22Rv1 (cell line): ENCODE measurements around the gene ATP10A.
"Not testable (repeated sequence)": the region's sequence is repeated elsewhere in the genome, so short reads cannot be mapped to it uniquely, and the experiment has no call there.

Experiments used
- H3K27ac ChIP-seq: fragments of 450-650 bp; 2 replicates; pipeline ENCODE4 v1.5.1; 2017
- ZFX ChIP-seq: fragments of 450-650 bp; IDR thresholded peaks from 2 replicates; pipeline ENCODE4 v1.6.1; 2017; ENCODE audit warnings: antibody characterized with exemption, borderline replicate concordance
- TF ChIP-seq, protein P1 (sequence below): fragments of 450-650 bp; IDR thresholded peaks from 2 replicates; pipeline ENCODE4 v1.5.1; 2017; ENCODE audit warnings: mild to moderate bottlenecking

Gene ATP10A

GRCh38 chr15:25776071-25776746 is 86.9 kb downstream of the ATP10A start:
- no peak overlapping the region for H3K27ac ChIP-seq
- TF ChIP-seq ZFX: no peak
- TF ChIP-seq, protein P1, sequence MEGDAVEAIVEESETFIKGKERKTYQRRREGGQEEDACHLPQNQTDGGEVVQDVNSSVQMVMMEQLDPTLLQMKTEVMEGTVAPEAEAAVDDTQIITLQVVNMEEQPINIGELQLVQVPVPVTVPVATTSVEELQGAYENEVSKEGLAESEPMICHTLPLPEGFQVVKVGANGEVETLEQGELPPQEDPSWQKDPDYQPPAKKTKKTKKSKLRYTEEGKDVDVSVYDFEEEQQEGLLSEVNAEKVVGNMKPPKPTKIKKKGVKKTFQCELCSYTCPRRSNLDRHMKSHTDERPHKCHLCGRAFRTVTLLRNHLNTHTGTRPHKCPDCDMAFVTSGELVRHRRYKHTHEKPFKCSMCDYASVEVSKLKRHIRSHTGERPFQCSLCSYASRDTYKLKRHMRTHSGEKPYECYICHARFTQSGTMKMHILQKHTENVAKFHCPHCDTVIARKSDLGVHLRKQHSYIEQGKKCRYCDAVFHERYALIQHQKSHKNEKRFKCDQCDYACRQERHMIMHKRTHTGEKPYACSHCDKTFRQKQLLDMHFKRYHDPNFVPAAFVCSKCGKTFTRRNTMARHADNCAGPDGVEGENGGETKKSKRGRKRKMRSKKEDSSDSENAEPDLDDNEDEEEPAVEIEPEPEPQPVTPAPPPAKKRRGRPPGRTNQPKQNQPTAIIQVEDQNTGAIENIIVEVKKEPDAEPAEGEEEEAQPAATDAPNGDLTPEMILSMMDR: no peak

DNA sequence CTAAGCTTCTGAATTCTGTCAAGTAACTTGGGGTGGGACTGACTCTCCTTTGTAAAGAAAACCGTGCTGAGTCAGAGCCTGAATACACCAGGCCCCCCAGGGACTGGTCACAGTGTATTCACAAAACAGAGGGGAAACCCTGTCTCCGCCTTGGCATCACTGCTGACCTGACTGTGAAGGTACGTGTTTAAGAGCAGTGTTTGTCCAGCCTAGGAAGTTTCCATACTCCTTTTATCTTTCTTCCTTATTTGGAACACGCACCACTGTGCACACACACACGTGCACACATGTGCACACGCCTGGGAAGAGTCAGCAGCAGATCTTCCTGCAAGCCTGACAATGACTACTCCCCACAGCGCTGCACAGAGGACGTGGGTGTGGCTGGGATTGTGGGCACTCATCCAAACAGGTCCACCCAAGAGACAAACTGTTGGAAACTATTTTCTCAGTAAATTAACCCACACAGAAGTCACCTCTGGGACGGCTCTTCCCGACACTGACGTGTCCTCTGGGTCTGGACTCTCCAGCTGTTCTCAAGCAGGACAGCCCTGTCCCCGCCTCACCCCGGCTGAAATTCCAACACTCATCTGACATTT is 87.7 kb downstream of the ATP10A start:
- no peak for TF ChIP-seq ZFX
- TF ChIP-seq, protein P1: no peak
- H3K27ac ChIP-seq: no peak overlapping the region

GRCh38 chr15:25774871-25775270 is 88.3 kb downstream of the ATP10A start:
- H3K27ac ChIP-seq: no peak overlapping the region
- no peak for TF ChIP-seq ZFX
- TF ChIP-seq, protein P1: no peak

- TF ChIP-seq, protein P1: no peak
- no peak for TF ChIP-seq ZFX
Observed at GRCh38 chr15:25773248-25773647, 89.9 kb downstream of the ATP10A start.

DNA sequence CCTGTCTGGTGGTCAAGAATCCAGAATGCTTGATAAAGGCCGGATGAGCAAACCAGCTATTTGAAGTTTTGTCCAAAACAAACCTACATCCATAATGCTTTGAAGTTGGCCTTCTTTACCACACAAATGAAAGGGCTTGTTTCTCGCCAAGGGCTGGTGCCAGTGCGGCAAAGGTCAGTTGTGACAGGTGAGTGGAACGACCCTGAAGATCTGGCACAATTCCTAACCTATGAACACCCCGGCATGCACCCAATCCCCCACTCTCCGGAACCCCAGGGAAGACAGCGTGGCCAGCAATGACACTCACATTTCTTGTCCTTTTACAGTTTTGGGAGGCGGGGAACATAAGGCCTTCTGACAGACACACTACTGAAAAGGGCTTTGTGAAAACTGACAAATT is 90.6 kb downstream of the ATP10A start:
- TF ChIP-seq, protein P1: no peak
- no peak for TF ChIP-seq ZFX
- H3K27ac ChIP-seq: no peak overlapping the region

More at GRCh38 chr15:25773248-25773647, 89.9 kb downstream of the ATP10A start:
- H3K27ac ChIP-seq: no peak overlapping the region

GRCh38 chr15:25771736-25772135 is 91.4 kb downstream of the ATP10A start:
- not testable (repeated sequence) for H3K27ac ChIP-seq

DNA sequence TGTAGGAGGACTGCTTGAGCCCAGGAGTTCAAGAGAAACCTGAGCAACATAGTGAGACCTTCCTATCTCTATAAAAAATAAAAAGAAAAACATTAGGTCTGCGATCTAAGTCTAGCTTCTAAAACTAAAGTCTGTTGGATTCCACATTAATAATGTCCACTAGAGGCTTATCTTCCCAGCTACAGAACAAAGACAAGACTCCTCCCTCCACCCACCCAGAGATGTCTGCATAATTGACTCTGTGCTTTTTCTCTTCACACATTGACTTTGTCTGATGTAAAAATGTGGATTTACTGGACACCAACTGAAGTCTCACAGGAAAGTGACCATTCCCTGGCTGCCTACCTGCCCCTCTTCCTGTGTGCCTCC is 91.8 kb downstream of the ATP10A start:
- H3K27ac ChIP-seq: no peak overlapping the region
- TF ChIP-seq, protein P1: no peak
- no peak for TF ChIP-seq ZFX
